Ecto neural progenitor cell (in vitro differentiated cells): ENCODE data around the gene CEBPA.
"Not testable (repeated sequence)": the region's sequence is repeated elsewhere in the genome, so short reads cannot be mapped to it uniquely, and the experiment has no call there.

Experiments used
- DNase-seq: peaks from one replicate; pipeline ENCODE4 v3.0.0-alpha.2; 2018; ENCODE audit warnings: low spot score

Gene CEBPA

GRCh38 chr19:33324628-33325027 lies 22.3 kb upstream of the CEBPA start:
- DNase-seq: no peak

- DNase-seq: peak; percentile 20
These were observed 20.9 kb upstream of the CEBPA start for GRCh38 chr19:33323093-33323820.

GRCh38 chr19:33320636-33321035 lies 18.3 kb upstream of the CEBPA start:
- DNase-seq: no peak

GRCh38 chr19:33317991-33318390 lies 15.7 kb upstream of the CEBPA start:
- peak; percentile 5 for DNase-seq

DNA sequence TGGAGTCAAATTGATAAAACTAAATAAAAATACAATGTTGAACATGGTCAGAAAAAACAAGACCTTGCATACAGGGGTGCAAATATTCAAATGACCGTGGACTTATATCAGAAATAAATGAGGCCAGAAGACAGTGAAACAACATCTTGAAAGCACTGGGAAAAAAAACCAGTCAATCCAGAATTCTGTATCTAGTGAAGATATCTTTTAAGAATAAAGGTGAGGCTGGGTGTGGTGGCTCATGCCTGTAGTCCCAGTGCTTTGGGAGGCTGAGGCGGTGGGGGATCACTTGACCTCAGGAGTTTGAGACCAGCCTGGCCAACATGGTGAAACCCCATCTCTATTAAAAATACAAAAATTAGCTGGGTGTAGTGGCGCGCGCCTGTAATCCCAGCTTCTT lies 15.2 kb upstream of the CEBPA start:
- no peak for DNase-seq

DNA sequence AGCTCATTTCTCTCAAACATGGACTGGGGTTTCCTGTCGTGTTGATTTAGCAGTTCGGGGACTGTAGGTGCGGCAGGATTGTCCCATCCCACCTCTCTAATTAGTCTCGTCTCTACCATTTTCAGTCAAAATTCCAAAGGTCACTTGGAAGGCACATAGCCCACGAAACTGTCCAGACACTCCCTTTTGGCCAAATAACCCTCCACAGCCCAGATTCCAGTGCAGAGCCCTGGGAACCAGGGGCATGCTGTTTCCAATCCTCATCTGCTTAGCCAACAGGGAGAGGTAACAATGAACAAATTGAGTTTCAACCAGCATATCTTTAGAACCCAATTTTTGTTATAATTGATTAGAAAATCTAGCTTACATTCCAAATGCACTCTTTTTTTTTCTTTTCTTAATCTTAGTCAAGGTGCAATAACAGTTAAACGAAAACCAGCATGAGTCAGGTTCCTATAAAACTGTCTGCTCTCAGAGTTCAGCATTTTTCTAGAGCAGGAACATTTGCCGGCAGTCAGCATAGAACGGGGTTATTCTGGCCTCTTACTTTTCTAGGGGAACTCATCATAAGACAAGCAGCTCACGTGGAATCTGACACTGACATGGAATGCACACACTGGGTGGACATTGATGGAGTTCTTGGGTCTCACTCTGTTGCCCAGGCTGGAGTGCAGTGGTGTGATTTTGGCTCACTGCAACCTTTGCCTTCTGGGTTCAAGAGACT lies 14.4 kb upstream of the CEBPA start:
- peak; percentile 20 for DNase-seq

- DNase-seq: not testable (repeated sequence)
These were observed 10.5 kb upstream of the CEBPA start for GRCh38 chr19:33312808-33313207.

DNA sequence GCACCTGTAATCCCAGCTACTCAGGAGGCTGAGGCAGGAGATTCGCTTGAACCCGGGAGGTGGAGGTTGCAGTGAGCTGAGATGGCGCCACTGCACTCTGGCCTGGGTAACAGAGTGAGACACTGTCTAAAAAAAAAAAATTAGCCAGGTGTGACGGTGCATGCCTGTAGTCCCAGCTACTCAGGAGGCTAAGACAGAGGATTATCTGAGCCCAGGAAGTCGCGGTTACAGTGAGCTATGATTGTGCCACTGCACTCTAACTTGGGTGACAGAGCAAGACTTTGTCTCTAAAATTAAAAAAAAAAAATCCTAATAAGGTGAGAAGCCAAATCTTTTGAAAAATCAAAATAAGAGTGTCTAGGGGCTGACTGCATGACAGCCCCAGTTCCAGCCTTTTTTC lies 9.7 kb upstream of the CEBPA start:
- DNase-seq: peak; percentile 7

DNA sequence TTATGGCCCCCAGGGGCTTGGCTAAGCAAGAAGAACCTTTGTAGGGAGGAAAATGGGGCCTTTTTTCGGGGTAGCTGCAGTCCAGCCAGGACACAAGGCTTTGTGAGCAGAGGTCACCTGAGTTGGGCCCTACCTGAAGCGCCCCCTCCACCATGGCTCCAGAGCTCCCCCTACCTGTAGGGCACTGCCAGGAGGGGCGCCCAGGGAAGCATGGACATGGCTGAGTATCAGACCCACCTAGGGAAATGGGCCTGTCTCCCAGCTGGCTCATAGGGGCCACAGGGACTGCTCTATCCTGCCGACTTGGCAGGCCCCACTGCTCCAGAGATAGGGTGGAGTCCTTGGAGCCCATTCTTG lies 9.0 kb upstream of the CEBPA start:
- DNase-seq: no peak

GRCh38 chr19:33310606-33311325 lies 8.4 kb upstream of the CEBPA start:
- DNase-seq: peak; percentile 38

DNA sequence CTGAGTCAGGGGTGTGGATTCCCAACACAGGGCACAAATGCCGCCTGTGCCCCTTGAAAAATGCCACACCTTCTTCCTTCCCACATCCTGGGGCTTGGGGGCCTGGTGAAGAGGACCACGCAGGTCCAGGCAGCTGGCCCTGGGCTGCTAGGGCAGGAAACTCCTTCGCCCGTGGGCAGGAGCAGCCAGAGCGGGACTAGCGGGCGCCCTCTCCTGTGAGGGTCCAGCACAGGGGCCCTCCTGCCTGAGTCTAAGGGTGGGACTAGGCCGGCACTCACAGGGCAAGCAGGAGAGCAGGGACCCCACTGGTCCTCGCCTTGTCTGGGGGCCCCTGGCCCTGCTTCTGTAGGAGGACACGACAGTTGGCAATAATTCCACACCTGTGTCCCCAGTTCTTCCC lies 7.5 kb upstream of the CEBPA start:
- DNase-seq: peak; percentile 41

- DNase-seq: peak; percentile 15
These were observed 4.8 kb upstream of the CEBPA start for GRCh38 chr19:33306853-33307792.

- peak; percentile 24 for DNase-seq
These were observed 3.9 kb upstream of the CEBPA start for GRCh38 chr19:33306191-33306590.

DNA sequence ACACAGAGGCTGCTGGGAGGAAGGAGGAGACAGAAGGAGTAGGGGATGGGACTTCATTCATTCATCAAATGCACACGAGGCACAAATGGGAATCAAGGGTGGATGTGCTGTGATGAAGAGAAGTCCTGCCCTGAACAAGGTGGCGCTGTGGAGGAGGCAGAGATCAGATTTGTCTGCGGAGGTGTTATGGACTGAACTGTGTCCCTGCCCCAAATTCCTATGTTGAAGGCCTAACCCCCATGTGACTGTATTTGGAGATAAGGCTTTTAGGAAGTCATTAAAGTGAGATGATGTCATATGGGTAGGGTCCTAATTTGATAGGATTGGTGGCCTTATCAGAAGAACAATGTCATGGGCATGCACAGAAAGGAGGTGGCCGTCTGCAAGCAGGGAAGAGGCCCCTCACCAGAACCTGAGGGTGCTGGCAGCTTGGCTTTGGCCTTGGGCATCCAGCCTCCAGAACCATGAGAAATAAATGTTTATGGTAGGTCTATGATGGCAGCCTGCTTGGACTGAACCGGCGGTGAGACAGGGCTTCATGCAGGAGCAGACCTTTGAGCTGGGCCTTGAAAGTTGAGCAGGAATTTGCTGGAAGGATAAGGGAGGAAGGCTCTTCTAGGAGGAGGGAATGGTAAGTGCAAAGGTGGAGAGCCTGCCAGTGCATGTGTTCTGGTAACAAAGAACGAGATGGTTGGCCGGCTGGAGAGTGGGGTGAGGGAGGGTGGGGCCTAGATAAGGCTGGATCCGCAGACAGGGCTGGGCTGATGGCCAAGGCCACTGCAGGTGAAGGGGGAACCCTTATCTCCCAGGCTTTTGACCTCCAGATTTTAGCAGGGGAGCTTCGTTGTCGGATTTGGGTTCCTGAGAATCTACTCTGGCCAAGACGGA lies 2.7 kb upstream of the CEBPA start:
- peak; percentile 33 for DNase-seq

GRCh38 chr19:33304371-33304759 lies 2.0 kb upstream of the CEBPA start:
- peak; percentile 47 for DNase-seq

DNA sequence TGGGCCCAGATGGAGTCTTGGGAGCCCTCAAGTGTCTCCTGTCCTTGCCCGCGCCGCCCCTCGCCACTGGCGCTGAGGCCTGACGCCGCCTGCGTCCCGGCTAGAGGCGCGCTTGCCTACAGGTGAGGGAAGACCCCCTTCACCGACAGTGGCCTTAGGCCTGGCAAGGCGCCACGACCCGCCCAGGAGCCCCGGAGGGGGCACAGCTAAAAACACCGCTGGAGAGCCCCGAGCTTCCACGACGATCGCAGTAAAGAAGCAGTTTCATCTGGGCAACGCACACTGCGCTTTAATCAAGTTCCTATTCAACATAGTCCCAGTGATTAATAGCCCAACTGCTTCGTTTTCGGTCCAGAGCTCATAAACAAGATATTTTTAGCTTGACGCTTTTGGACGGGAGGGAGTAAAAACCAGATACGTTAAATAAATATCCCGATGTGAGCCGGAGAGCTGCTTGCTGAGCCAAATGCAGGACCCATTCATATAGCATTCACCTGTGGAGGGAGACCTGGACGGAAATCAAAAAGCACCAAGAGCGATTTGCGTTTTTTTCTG lies 1.5 kb upstream of the CEBPA start:
- no peak for DNase-seq

DNA sequence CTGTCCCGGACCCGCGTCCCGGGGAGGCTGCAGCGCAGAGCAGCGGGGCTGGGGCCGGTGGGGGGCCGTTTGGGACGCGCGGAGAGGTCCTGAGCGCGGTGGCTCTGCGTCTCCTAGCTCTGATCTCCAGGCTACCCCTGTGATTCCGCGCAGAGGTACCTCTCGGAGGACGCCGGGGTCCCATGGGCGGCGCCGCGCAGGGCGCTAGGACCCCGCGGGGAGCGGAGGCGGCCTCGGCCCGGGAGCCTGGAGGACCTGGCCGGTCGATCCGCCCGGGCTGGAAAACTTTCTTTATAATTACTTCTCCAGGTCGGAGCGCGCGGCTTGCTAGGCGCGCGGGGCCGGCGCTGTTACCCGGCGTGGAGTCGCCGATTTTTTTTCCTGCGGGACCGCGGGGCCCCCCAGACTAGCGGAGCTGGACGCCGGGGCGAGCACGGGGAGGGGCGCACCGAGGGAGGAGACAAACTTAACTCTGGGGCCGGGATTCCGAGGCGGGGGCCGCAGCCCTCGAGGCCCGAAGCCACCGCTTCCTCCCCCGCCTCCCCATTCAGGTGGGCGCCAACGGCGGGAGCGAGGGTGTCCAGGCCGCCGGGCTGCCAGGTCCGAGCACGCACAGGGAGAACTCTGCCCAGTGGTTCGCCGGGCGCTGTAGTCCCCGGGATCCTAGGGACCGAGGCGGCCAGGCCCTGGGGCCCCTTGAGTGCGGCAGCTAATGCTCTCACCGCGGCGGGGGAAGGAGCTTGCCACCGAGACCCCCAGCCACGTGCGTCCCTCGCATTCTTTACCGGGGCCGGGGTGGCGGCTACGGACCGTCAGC lies 848 bp upstream of the CEBPA start:
- DNase-seq: peak; percentile 68

GRCh38 chr19:33301900-33302174 lies 497 bp downstream of the CEBPA start:
- peak; percentile 61 for DNase-seq

GRCh38 chr19:33301144-33301899 lies 1.0 kb downstream of the CEBPA start:
- peak; percentile 63 for DNase-seq

DNA sequence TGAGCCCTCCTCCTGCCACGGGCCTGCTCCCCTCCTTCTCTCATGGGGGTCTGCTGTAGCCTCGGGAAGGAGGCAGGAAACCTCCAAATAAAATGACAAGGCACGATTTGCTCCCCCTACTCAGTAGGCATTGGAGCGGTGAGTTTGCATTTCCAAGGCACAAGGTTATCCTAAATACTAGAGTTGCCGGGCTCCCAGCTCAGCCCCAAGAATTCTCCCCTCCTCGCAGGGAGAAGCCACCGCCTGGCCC lies 1.5 kb downstream of the CEBPA start:
- DNase-seq: no peak
